ENCODE data around the gene PUDP. TPM values are rescaled to one million over a fixed set of nuclear protein-coding genes. Genes with fewer than 3 reads are reported as not detected.

Gene PUDP
- 10 to 100 TPM in 1 of 4 donors, 1 to 10 TPM in 3; 5.3 to 16.1 (median 5.6) TPM for total RNA-seq

DNA sequence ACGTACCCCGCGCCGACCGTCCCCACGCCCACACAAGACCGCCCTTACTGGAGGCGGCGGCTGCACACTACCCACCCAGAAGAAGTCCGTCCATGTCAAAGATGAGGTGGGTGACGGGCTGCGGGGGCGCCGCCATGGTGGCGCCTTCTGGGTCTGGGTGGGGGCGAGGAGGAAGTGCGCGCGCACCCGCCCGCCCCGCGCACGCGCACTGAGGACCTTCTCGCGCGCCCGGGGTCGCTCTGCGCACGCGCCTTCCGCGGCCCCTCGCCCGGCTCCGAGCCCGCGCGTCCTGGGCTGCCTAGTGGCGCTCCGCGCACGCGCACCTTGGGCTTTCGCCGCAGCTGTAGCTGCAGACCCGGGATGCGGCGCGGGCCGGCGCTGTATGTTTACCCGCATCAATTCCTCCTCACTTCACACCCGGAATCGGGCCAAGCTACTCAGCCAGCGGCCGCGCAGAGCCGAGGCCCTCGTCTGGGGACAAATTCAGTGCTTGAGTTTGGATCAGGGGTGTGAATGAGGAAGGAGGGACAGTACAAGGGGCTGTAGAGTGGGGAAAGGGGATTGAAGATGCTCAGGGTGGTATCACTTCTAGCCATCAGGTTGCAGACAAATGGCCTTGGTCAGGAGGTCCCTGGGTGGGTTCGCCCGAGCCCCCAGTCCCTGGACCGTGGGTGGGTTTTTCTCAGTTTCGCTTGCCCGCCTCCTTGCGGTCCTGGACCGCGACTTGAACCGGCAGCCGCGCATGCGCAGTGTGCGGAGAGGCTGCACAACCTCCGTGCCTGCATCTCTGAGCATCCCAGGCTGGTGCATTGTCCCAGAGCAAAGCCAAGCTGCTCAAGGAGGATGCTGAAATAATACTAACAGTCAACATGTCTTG lies at the start of gene PUDP:
Gene PUDP (minus strand): TSS at position 176 of the 877 bp plus-strand sequence. CDS start 40 bp downstream, at position 136.
- DNase-seq (ENCODE audit: low spot score in 2 of 2) = peak; percentile 79 to 90
- under 1% methylated on average over 18 of the region's 76 CpGs for WGBS
- Histone ChIP-seq H3K27ac (peak within 1 kb of the TSS; percentile 90), H3K36me3 (no peaks in the 10 kb centered on the region), H3K4me1 (peaks cover 4% of the 10 kb centered on the region), H3K27me3 (no peaks in the 10 kb centered on the region), H3K4me3 (peak within 1 kb of the TSS; percentile 64), H3K9me3 (no peaks in the 10 kb centered on the region)
- TF ChIP-seq EP300 (IDR thresholded peaks at IDR 0.05) = no peak
- TF ChIP-seq, protein P1, sequence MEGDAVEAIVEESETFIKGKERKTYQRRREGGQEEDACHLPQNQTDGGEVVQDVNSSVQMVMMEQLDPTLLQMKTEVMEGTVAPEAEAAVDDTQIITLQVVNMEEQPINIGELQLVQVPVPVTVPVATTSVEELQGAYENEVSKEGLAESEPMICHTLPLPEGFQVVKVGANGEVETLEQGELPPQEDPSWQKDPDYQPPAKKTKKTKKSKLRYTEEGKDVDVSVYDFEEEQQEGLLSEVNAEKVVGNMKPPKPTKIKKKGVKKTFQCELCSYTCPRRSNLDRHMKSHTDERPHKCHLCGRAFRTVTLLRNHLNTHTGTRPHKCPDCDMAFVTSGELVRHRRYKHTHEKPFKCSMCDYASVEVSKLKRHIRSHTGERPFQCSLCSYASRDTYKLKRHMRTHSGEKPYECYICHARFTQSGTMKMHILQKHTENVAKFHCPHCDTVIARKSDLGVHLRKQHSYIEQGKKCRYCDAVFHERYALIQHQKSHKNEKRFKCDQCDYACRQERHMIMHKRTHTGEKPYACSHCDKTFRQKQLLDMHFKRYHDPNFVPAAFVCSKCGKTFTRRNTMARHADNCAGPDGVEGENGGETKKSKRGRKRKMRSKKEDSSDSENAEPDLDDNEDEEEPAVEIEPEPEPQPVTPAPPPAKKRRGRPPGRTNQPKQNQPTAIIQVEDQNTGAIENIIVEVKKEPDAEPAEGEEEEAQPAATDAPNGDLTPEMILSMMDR (IDR thresholded peaks at IDR 0.05) = no peak
- peak in 1 of 3 donors; percentile 21 for TF ChIP-seq POLR2AphosphoS5 (IDR thresholded peaks at IDR 0.05)
- no peak for TF ChIP-seq POLR2A (IDR thresholded peaks at IDR 0.05)

DNA sequence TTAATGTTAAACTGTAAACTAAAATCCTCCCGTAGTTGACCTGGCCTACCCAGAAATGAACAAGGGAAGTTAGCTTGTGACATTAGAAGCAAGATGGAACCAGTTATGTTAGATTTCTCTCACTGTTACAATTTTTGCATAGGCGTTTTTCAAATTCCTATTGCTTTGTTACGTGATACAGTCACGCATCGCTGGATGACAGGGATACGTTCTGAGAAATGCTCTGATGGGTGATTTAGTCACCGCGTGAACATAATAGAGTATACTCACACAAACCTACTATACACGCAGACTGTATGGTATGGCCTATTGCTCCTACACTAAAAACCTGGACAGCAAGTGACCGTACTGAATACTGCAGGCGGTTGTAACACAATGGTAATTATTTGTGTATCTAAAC lies 46.7 kb upstream of the PUDP start:
- no peaks in the 10 kb centered on the region for H3K27me3 ChIP-seq
- no peak overlapping the region for H3K4me3 ChIP-seq
- 94% methylated on average over 11 of the region's 11 CpGs for WGBS
- TF ChIP-seq POLR2A (IDR thresholded peaks at IDR 0.05) = no peak
- TF ChIP-seq EP300 (IDR thresholded peaks at IDR 0.05) = no peak
- TF ChIP-seq POLR2AphosphoS5 (IDR thresholded peaks at IDR 0.05) = no peak
- TF ChIP-seq, protein P1 (IDR thresholded peaks at IDR 0.05) = no peak
- no peak overlapping the region for H3K27ac ChIP-seq
- DNase-seq (ENCODE audit: low spot score in 2 of 2) = no peak
- no peaks in the 10 kb centered on the region for H3K9me3 ChIP-seq
- no peaks in the 10 kb centered on the region for H3K36me3 ChIP-seq
- no peaks in the 10 kb centered on the region for H3K4me1 ChIP-seq

DNA sequence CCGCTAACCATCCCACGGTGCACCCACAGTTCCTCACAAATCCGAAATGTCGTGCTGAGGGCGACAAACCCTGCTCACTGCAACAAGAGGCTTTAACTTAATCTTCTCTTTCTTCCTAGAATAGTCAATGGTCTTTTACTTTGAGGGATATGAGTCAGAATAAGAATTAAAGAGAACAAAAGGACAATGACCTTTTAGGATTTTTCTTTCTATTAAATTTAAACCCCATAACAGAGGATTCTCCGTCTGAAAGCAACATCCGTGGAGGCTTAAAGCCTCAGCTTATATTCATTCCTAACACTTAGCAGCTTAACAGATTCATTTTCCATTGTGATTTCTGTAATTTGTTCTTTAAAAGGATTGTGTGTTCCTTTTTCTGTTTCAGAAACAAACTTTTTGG lies 44.9 kb upstream of the PUDP start:
- no peak for DNase-seq (ENCODE audit: low spot score in 2 of 2)
- no peak for TF ChIP-seq POLR2AphosphoS5 (IDR thresholded peaks at IDR 0.05)
- TF ChIP-seq, protein P1 (IDR thresholded peaks at IDR 0.05) = no peak
- no peak for TF ChIP-seq EP300 (IDR thresholded peaks at IDR 0.05)
- TF ChIP-seq POLR2A (IDR thresholded peaks at IDR 0.05) = no peak
- Histone ChIP-seq H3K4me1 (no peaks in the 10 kb centered on the region), H3K36me3 (no peaks in the 10 kb centered on the region), H3K27me3 (no peaks in the 10 kb centered on the region), H3K27ac (no peak overlapping the region), H3K9me3 (no peaks in the 10 kb centered on the region), H3K4me3 (no peak overlapping the region)
- WGBS = 90% methylated on average over 7 of the region's 7 CpGs

DNA sequence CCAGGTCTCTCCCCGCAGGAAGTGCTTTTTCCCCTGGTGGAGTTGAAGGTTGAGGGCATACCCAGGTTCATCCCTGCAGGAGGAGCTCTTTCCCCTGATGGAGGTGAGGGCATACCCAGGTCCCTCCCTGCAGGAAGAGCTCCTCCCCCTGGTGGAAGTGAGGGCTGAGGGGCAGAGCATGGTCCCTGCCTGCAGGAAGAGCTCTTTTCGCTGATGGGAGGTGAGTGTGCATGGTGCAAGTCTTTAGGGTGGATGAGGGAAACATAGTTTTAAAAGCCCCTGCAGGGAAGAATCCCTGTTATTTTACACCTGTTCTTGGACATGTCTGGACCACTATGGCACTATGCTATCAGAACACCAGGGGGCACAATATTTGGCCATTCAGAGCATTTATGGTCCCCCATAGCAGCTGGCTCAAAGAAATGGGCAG lies 43.7 kb upstream of the PUDP start:
- H3K4me3 ChIP-seq = no peak overlapping the region
- no peak for DNase-seq (ENCODE audit: low spot score in 2 of 2)
- no peak for TF ChIP-seq POLR2A (IDR thresholded peaks at IDR 0.05)
- TF ChIP-seq, protein P1 (IDR thresholded peaks at IDR 0.05) = no peak
- TF ChIP-seq EP300 (IDR thresholded peaks at IDR 0.05) = no peak
- no peak for TF ChIP-seq POLR2AphosphoS5 (IDR thresholded peaks at IDR 0.05)
- H3K27me3 ChIP-seq = no peaks in the 10 kb centered on the region
- H3K9me3 ChIP-seq = no peaks in the 10 kb centered on the region
- WGBS = 93% methylated on average over 2 of the region's 2 CpGs
- no peak overlapping the region for H3K27ac ChIP-seq
- H3K36me3 ChIP-seq = no peaks in the 10 kb centered on the region
- no peaks in the 10 kb centered on the region for H3K4me1 ChIP-seq

DNA sequence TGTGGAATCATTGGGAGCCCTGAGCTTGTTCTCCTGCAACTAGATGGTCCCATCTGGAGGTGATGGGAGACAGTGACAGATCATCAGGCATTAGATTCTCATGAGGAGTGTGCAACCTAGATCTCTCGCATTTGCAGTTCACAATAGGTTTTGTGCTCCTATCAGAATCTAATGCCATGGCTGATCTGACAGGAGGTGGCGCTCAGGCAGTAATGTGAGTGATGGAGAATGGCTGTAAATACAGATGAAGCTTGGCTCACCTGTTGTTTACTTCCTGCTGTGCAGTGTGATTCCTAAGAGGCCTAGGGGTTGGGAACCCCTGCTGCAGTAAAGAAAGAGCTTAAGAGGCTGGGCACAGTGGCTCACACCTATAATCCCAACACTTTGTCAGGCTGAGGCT lies 42.2 kb upstream of the PUDP start:
- TF ChIP-seq EP300 (IDR thresholded peaks at IDR 0.05) (no peak), POLR2AphosphoS5 (IDR thresholded peaks at IDR 0.05) (no peak), POLR2A (IDR thresholded peaks at IDR 0.05) (no peak)
- TF ChIP-seq, protein P1 (IDR thresholded peaks at IDR 0.05) = no peak
- 91% methylated on average over 2 of the region's 2 CpGs for WGBS
- no peaks in the 10 kb centered on the region for H3K36me3 ChIP-seq
- no peak for DNase-seq (ENCODE audit: low spot score in 2 of 2)
- no peaks in the 10 kb centered on the region for H3K27me3 ChIP-seq
- H3K27ac ChIP-seq = no peak overlapping the region
- no peaks in the 10 kb centered on the region for H3K4me1 ChIP-seq
- H3K4me3 ChIP-seq = no peak overlapping the region
- H3K9me3 ChIP-seq = no peaks in the 10 kb centered on the region
